DOHH2 (cell line): ENCODE measurements around the gene KLHL36.

Experiments used
- H3F3A ChIP-seq: fragments of 200-600 bp; sonication (generic), shearing (Covaris generic); 2 replicates; pipeline ENCODE4 v1.6.0; 2016; ENCODE audit warnings: antibody characterized with exemption, mild to moderate bottlenecking; ENCODE audit not compliant: control insufficient read depth, insufficient read depth
- H3K27ac ChIP-seq: fragments of 200-600 bp; sonication (generic); 2 replicates; pipeline ENCODE4 v1.5.1; 2014; ENCODE audit warnings: low read depth, mild to moderate bottlenecking, low read length, moderate library complexity
- H3K27me3 ChIP-seq: fragments of 200-600 bp; sonication (generic); 2 replicates; pipeline ENCODE4 v1.6.1; 2014; ENCODE audit warnings: mild to moderate bottlenecking, low read length, mixed read lengths; ENCODE audit not compliant: control insufficient read depth
- H3K36me3 ChIP-seq: fragments of 200-600 bp; sonication (generic); 2 replicates; pipeline ENCODE4 v1.6.1; 2014; ENCODE audit warnings: mild to moderate bottlenecking, low read length, moderate library complexity, mixed read lengths; ENCODE audit not compliant: control insufficient read depth
- H3K4me1 ChIP-seq: fragments of 200-600 bp; sonication (generic); 2 replicates; pipeline ENCODE4 v1.6.1; 2014; ENCODE audit warnings: mild to moderate bottlenecking, low read length, mixed read lengths; ENCODE audit not compliant: control insufficient read depth
- H3K4me2 ChIP-seq: fragments of 200-600 bp; sonication (generic); 2 replicates; pipeline ENCODE4 v1.6.0; 2014; ENCODE audit warnings: mild to moderate bottlenecking, low read length, moderate library complexity
- H3K4me3 ChIP-seq: fragments of 200-600 bp; sonication (generic); 2 replicates; pipeline ENCODE4 v1.5.1; 2014; ENCODE audit warnings: mild to moderate bottlenecking, low read length, mixed read lengths
- H3K79me2 ChIP-seq: fragments of 200-600 bp; sonication (generic); 2 replicates; pipeline ENCODE4 v1.6.1; 2014; ENCODE audit warnings: mild to moderate bottlenecking, low read length, mixed read lengths; ENCODE audit not compliant: control insufficient read depth
- H3K9me2 ChIP-seq: fragments of 200-600 bp; sonication (generic); replicated peaks from 2 replicates; pipeline ENCODE4 v1.6.1; 2014; ENCODE audit warnings: mild to moderate bottlenecking, low read length, mixed read lengths; ENCODE audit not compliant: control insufficient read depth
- H3K9me3 ChIP-seq: fragments of 200-600 bp; sonication (generic); 2 replicates; pipeline ENCODE4 v1.6.1; 2014; ENCODE audit warnings: antibody characterized with exemption, low read length, mixed read lengths; ENCODE audit not compliant: control insufficient read depth, insufficient read depth
- H4K20me1 ChIP-seq: fragments of 200-600 bp; sonication (generic); 2 replicates; pipeline ENCODE4 v1.6.0; 2014; ENCODE audit warnings: low read depth, mild to moderate bottlenecking, antibody characterized with exemption, low read length, moderate library complexity; ENCODE audit not compliant: control insufficient read depth, insufficient read depth
- EZH2phosphoT487 ChIP-seq: fragments of 200-600 bp; sonication (generic); IDR thresholded peaks from 2 replicates; pipeline ENCODE4 v1.6.1; 2017; ENCODE audit warnings: borderline replicate concordance, mild to moderate bottlenecking, antibody characterized with exemption, low read length, moderate library complexity, mixed read lengths
- TF ChIP-seq, protein P1 (sequence below): fragments of 200-600 bp; sonication (generic); IDR thresholded peaks from one replicate; pipeline ENCODE4 v1.5.1; 2014; ENCODE audit warnings: antibody characterized with exemption, mild to moderate bottlenecking, low read depth, low read length; ENCODE audit not compliant: poor library complexity, severe bottlenecking

The KLHL36 gene

GRCh38 chr16:84704253-84704652 lies 55.9 kb downstream of the KLHL36 start:
- peaks cover 36% of the 10 kb centered on the region for H3K4me1 ChIP-seq
- H3K36me3 ChIP-seq: peaks cover 57% of the 10 kb centered on the region
- H3K79me2 ChIP-seq: peaks cover 98% of the 10 kb centered on the region
- H3K9me3 ChIP-seq: no peaks in the 10 kb centered on the region
- H3K4me3 ChIP-seq: no peak overlapping the region
- no peaks in the 10 kb centered on the region for H3K9me2 ChIP-seq
- no peak for TF ChIP-seq EZH2phosphoT487
- TF ChIP-seq, protein P1, sequence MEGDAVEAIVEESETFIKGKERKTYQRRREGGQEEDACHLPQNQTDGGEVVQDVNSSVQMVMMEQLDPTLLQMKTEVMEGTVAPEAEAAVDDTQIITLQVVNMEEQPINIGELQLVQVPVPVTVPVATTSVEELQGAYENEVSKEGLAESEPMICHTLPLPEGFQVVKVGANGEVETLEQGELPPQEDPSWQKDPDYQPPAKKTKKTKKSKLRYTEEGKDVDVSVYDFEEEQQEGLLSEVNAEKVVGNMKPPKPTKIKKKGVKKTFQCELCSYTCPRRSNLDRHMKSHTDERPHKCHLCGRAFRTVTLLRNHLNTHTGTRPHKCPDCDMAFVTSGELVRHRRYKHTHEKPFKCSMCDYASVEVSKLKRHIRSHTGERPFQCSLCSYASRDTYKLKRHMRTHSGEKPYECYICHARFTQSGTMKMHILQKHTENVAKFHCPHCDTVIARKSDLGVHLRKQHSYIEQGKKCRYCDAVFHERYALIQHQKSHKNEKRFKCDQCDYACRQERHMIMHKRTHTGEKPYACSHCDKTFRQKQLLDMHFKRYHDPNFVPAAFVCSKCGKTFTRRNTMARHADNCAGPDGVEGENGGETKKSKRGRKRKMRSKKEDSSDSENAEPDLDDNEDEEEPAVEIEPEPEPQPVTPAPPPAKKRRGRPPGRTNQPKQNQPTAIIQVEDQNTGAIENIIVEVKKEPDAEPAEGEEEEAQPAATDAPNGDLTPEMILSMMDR: no peak
- H3K27me3 ChIP-seq: no peaks in the 10 kb centered on the region
- no peak overlapping the region for H3K27ac ChIP-seq
- H3F3A ChIP-seq: 0 out of 2 replicates have a peak, but pooled peaks cover 3% of the 10 kb centered on the region
- peaks cover 53% of the 10 kb centered on the region for H4K20me1 ChIP-seq
- H3K4me2 ChIP-seq: 0 out of 2 replicates have a peak overlapping the region, but pooled peaks have one; percentile 4

GRCh38 chr16:84706856-84707255 lies 58.5 kb downstream of the KLHL36 start:
- peaks cover 41% of the 10 kb centered on the region for H3K4me1 ChIP-seq

GRCh38 chr16:84709609-84710008 lies 61.3 kb downstream of the KLHL36 start:
- no peak for TF ChIP-seq EZH2phosphoT487
- TF ChIP-seq, protein P1: no peak
- H3K9me2 ChIP-seq: no peaks in the 10 kb centered on the region
- peaks cover 100% of the 10 kb centered on the region for H3K79me2 ChIP-seq
- H3K27ac ChIP-seq: no peak overlapping the region
- peaks cover 53% of the 10 kb centered on the region for H4K20me1 ChIP-seq
- peaks cover 35% of the 10 kb centered on the region for H3K4me1 ChIP-seq
- H3K4me2 ChIP-seq: no peak overlapping the region
- H3K9me3 ChIP-seq: no peaks in the 10 kb centered on the region
- H3F3A ChIP-seq: 0 out of 2 replicates have a peak, but pooled peaks cover 3% of the 10 kb centered on the region
- H3K27me3 ChIP-seq: no peaks in the 10 kb centered on the region
- peaks cover 61% of the 10 kb centered on the region for H3K36me3 ChIP-seq
- H3K4me3 ChIP-seq: no peak overlapping the region

More at GRCh38 chr16:84706856-84707255, 58.5 kb downstream of the KLHL36 start:
- Histone ChIP-seq H3K9me2 (no peaks in the 10 kb centered on the region), H3K27me3 (no peaks in the 10 kb centered on the region), H3K27ac (no peak overlapping the region), H3K36me3 (peaks cover 68% of the 10 kb centered on the region), H3K4me3 (no peak overlapping the region), H3K79me2 (peaks cover 100% of the 10 kb centered on the region), H4K20me1 (peaks cover 57% of the 10 kb centered on the region), H3K9me3 (no peaks in the 10 kb centered on the region), H3K4me2 (no peak overlapping the region), H3F3A (0 out of 2 replicates have a peak, but pooled peaks cover 3% of the 10 kb centered on the region)
- no peak for TF ChIP-seq EZH2phosphoT487
- TF ChIP-seq, protein P1: no peak
